CD4-positive, alpha-beta T cell treated with Interleukin-6 for 4 hours (primary cell): ENCODE data around the gene TLE5.
"Not testable (repeated sequence)": the region's sequence is repeated elsewhere in the genome, so short reads cannot be mapped to it uniquely, and the experiment has no call there.

Experiments
- DNase-seq: peaks from one replicate; pipeline ENCODE4 v3.0.0-alpha.2; 2020; ENCODE audit warnings: mixed read lengths

TLE5 gene

GRCh38 chr19:3041327-3041726 lies 21.0 kb downstream of the TLE5 start:
- no peak for DNase-seq

GRCh38 chr19:3039641-3040077 lies 22.6 kb downstream of the TLE5 start:
- peak; percentile 31 for DNase-seq

- DNase-seq, result no peak
Observed at GRCh38 chr19:3039125-3039524, 23.2 kb downstream of the TLE5 start.

- DNase-seq, result no peak
Observed at GRCh38 chr19:3038214-3038613, 24.1 kb downstream of the TLE5 start.

- not testable (repeated sequence) for DNase-seq
Observed at GRCh38 chr19:3036977-3037544, 25.2 kb downstream of the TLE5 start.

- peak; percentile 84 for DNase-seq
Observed at GRCh38 chr19:3036119-3036976, 25.9 kb downstream of the TLE5 start.

- DNase-seq, result peak; percentile 96
Observed at GRCh38 chr19:3035542-3036118, 26.7 kb downstream of the TLE5 start.

GRCh38 chr19:3034656-3035541 lies 27.4 kb downstream of the TLE5 start:
- DNase-seq, result peak; percentile 53

GRCh38 chr19:3034406-3034655 lies 28.0 kb downstream of the TLE5 start:
- DNase-seq, result no peak

GRCh38 chr19:3033595-3034405 lies 28.5 kb downstream of the TLE5 start:
- no peak for DNase-seq

- no peak for DNase-seq
Observed at GRCh38 chr19:3031607-3031867, 30.8 kb downstream of the TLE5 start.

GRCh38 chr19:3029065-3029923 lies 33.0 kb downstream of the TLE5 start, which contains the start of gene TLE2:
Gene TLE2 (minus strand): TSS chr19:3029280. CDS start chr19:3028904, 376 bp downstream.
- DNase-seq, result peak; percentile 44

GRCh38 chr19:3028305-3029064 lies 33.8 kb downstream of the TLE5 start:
- DNase-seq, result peak; percentile 38

GRCh38 chr19:3027981-3028304 lies 34.4 kb downstream of the TLE5 start:
- DNase-seq, result no peak

- no peak for DNase-seq
Observed at GRCh38 chr19:3027292-3027691, 35.0 kb downstream of the TLE5 start.

GRCh38 chr19:3026768-3027167 lies 35.5 kb downstream of the TLE5 start:
- DNase-seq, result no peak

- no peak for DNase-seq
Observed at GRCh38 chr19:3025549-3025886, 36.8 kb downstream of the TLE5 start.

GRCh38 chr19:3024870-3025548 lies 37.3 kb downstream of the TLE5 start:
- peak; percentile 58 for DNase-seq

- DNase-seq, result no peak
Observed at GRCh38 chr19:3024509-3024869, 37.8 kb downstream of the TLE5 start.

- no peak for DNase-seq
Observed at GRCh38 chr19:3020321-3020960, 41.9 kb downstream of the TLE5 start.
